GM19023 (cell line): ENCODE data around the gene GMPR.

Experiments used
- ATAC-seq: cut with Tn5 transposase; IDR thresholded peaks from one replicate; pipeline ENCODE4 v1.9.1; 2021; ENCODE audit warnings: mild to moderate bottlenecking, moderate library complexity; ENCODE audit not compliant: unreplicated experiment

Gene GMPR

GRCh38 chr6:16324606-16325225, 86.3 kb downstream of the GMPR start:
- ATAC-seq = no peak

GRCh38 chr6:16326531-16326930, 88.1 kb downstream of the GMPR start:
- no peak for ATAC-seq

- no peak for ATAC-seq
Observed at GRCh38 chr6:16326971-16327776, 88.8 kb downstream of the GMPR start.

- no peak for ATAC-seq
Observed at GRCh38 chr6:16327777-16328325, 89.5 kb downstream of the GMPR start.

- ATAC-seq = no peak
Observed at GRCh38 chr6:16329233-16329632, 90.8 kb downstream of the GMPR start.

- peak; percentile 39 for ATAC-seq
Observed at GRCh38 chr6:16331384-16332174, 93.2 kb downstream of the GMPR start.

GRCh38 chr6:16332175-16332542, 93.8 kb downstream of the GMPR start:
- peak; percentile 85 for ATAC-seq

- ATAC-seq = no peak
Observed at GRCh38 chr6:16333580-16333979, 95.2 kb downstream of the GMPR start.

GRCh38 chr6:16334671-16335070, 96.3 kb downstream of the GMPR start:
- ATAC-seq = no peak

- no peak for ATAC-seq
Observed at GRCh38 chr6:16335176-16335575, 96.8 kb downstream of the GMPR start.

GRCh38 chr6:16336056-16336818, 97.8 kb downstream of the GMPR start:
- no peak for ATAC-seq

- ATAC-seq = no peak
Observed at GRCh38 chr6:16336911-16337294, 98.5 kb downstream of the GMPR start.

GRCh38 chr6:16337295-16337975, 99.0 kb downstream of the GMPR start:
- ATAC-seq = no peak

- no peak for ATAC-seq
Observed at GRCh38 chr6:16338577-16339264, 100.3 kb downstream of the GMPR start.

- ATAC-seq = no peak
Observed at GRCh38 chr6:16339265-16339587, 100.8 kb downstream of the GMPR start.

- ATAC-seq = no peak
Observed at GRCh38 chr6:16343593-16343992, 105.2 kb downstream of the GMPR start.

- no peak for ATAC-seq
Observed at GRCh38 chr6:16344756-16345155, 106.4 kb downstream of the GMPR start.
